Transverse colon (tissue), 4 donors: Measurements from ENCODE around the gene ZNF223. TPM values are rescaled to one million over a fixed set of nuclear protein-coding genes. Genes with fewer than 3 reads are reported as not detected.

Source experiments
- DNase-seq: peaks from one replicate; pipeline ENCODE4 v3.0.0-alpha.2; 2019
- H3K27ac ChIP-seq, 4 donors: fragments of 200-600 bp; sonication (generic); 2 replicates each; pipeline ENCODE4 v1.5.1; 2016 to 2018; ENCODE audit warnings: inconsistent platforms in 4 of 4
- H3K27me3 ChIP-seq: fragments of 200-600 bp; sonication (generic); 2 replicates; pipeline ENCODE4 v1.5.1; 2017; ENCODE audit warnings: inconsistent platforms
- H3K36me3 ChIP-seq, 4 donors: fragments of 200-600 bp; sonication (generic); 2 replicates each; pipeline ENCODE4 v1.5.1; 2017 to 2019; ENCODE audit warnings: inconsistent platforms in 4 of 4
- H3K4me1 ChIP-seq, 4 donors: fragments of 200-600 bp; sonication (generic); 2 replicates each; pipeline ENCODE4 v1.5.1; 2017 to 2020; ENCODE audit warnings: inconsistent platforms in 4 of 4
- H3K4me3 ChIP-seq, 4 donors: fragments of 200-600 bp; sonication (generic); 1 replicate in 1 of 4; 2 replicates in 3 of 4; pipeline versions ENCODE4 v1.5.1 to v1.6.1; 2017 to 2019; ENCODE audit warnings: inconsistent platforms in 4 of 4
- H3K9me3 ChIP-seq, 2 donors: fragments of 200-600 bp; sonication (generic); 2 replicates each; pipeline ENCODE4 v1.5.1; 2017 to 2019; ENCODE audit warnings: inconsistent platforms in 2 of 2
- EP300 ChIP-seq: sonication (generic); formaldehyde crosslinking; IDR thresholded peaks from one replicate; pipeline ENCODE4 v1.6.1; 2017; ENCODE audit warnings: antibody characterized with exemption, low read depth
- POLR2A ChIP-seq: fragments of 450-650 bp; IDR thresholded peaks from one replicate; pipeline ENCODE4 v1.6.1; 2016; ENCODE audit warnings: antibody characterized with exemption, mild to moderate bottlenecking, moderate library complexity
- POLR2AphosphoS5 ChIP-seq, 3 donors: sonication (generic); formaldehyde crosslinking; IDR thresholded peaks; one replicate each; pipeline ENCODE4 v1.6.1; 2016; ENCODE audit warnings: antibody characterized with exemption in 3 of 3
- WGBS, 2 donors: methylation state at CpG; one replicate each; pipeline ENCODE4 v1.1.5; 2018; ENCODE audit warnings: low coverage in 1 of 2; 5-methylcytosine and 5-hydroxymethylcytosine counted together
- in situ Hi-C, 4 donors: fragments of 200-750 bp; cut with MboI; loops; one replicate each; pipeline versions ENCODE4 v1.15.0 to v1.15.1; 2017; ENCODE audit warnings: low sequenced_read_pairs in 3 of 4, low pct_ligation_motif_present in 1 of 4, low pct_unique_long_range_greater_than_20kb in 1 of 4
- intact Hi-C: fragments of 100-400 bp; cut with DNase I; formaldehyde crosslinking; loops from one replicate; pipeline ENCODE4 v1.15.1; 2023; ENCODE audit warnings: low total_unique reads
- total RNA-seq, 4 donors: library from RNA; depleted of rRNA; stranded (reverse); fragments of >200 nt; gene quantifications; one replicate each; pipeline ENCODE4 v1.1.0, GENCODE V29; 2016
- TF ChIP-seq, protein P1 (sequence below), 5 experiments: fragments of 200-600 bp in 3 of 5; fragments of 450-650 bp in 2 of 5; sonication (generic) in 3 of 5; IDR thresholded peaks; 1 replicate in 2 of 5; 2 replicates in 3 of 5; pipeline ENCODE4 v1.5.1; 2016 to 2017; ENCODE audit warnings: antibody characterized with exemption in 5 of 5, inconsistent platforms in 3 of 5, mild to moderate bottlenecking in 2 of 5, moderate library complexity in 1 of 5

ZNF223 gene
- 1 to 10 TPM in 3 of 4 donors, not detected in 1; 2.2 to 8.5 (median 6.5) TPM for total RNA-seq

- peaks cover 0 to 15% (median 10%) of the 10 kb centered on the region in 4 donors for H3K4me1 ChIP-seq
- H3K27ac ChIP-seq = peak within 1 kb of the TSS; percentile 74 to 82 (median 80)
- peaks cover 0 to 14% (median 2%) of the 10 kb centered on the region in 4 donors for H3K36me3 ChIP-seq
- peaks cover 19% of the 10 kb centered on the region for H3K27me3 ChIP-seq
- peaks cover 4 to 5% of the 10 kb centered on the region in 2 donors for H3K9me3 ChIP-seq
- peak; percentile 95 for DNase-seq
- peak within 1 kb of the TSS; percentile 60 to 77 (median 74) for H3K4me3 ChIP-seq
- intact Hi-C loops = no loop called here
- in situ Hi-C loops = no loop called here
- TF ChIP-seq POLR2A = no peak
- TF ChIP-seq POLR2AphosphoS5 (IDR thresholded peaks at IDR 0.05) = peak; percentile 63 to 69 (median 67)
- 5% methylated on average over 37 of the region's 38 CpGs; no CpG with 5 or more reads in 1 of the 2 donors for WGBS, 2 donors
These were observed at the start of gene ZNF223 for GRCh38 chr19:44051650-44052402. ZNF223 (plus strand) TSS chr19:44052036; CDS start chr19:44055177, 3,141 bp downstream.

GRCh38 chr19:44002212-44002565, 49.6 kb upstream of the ZNF223 start:
- H3K27ac ChIP-seq = peak overlapping the region; percentile 64 to 86 (median 74)
- H3K4me3 ChIP-seq = peak overlapping the region; percentile 41 to 95 (median 74)
- peaks cover 0 to 17% (median 14%) of the 10 kb centered on the region in 4 donors for H3K4me1 ChIP-seq
- peaks cover 0 to 7% (median 2%) of the 10 kb centered on the region in 4 donors for H3K36me3 ChIP-seq
- TF ChIP-seq EP300 = no peak
- TF ChIP-seq, protein P1, sequence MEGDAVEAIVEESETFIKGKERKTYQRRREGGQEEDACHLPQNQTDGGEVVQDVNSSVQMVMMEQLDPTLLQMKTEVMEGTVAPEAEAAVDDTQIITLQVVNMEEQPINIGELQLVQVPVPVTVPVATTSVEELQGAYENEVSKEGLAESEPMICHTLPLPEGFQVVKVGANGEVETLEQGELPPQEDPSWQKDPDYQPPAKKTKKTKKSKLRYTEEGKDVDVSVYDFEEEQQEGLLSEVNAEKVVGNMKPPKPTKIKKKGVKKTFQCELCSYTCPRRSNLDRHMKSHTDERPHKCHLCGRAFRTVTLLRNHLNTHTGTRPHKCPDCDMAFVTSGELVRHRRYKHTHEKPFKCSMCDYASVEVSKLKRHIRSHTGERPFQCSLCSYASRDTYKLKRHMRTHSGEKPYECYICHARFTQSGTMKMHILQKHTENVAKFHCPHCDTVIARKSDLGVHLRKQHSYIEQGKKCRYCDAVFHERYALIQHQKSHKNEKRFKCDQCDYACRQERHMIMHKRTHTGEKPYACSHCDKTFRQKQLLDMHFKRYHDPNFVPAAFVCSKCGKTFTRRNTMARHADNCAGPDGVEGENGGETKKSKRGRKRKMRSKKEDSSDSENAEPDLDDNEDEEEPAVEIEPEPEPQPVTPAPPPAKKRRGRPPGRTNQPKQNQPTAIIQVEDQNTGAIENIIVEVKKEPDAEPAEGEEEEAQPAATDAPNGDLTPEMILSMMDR (IDR thresholded peaks at IDR 0.05) = no peak
- no peak for TF ChIP-seq POLR2A
- no peak for TF ChIP-seq POLR2AphosphoS5 (IDR thresholded peaks at IDR 0.05)
- H3K27me3 ChIP-seq = no peaks in the 10 kb centered on the region
- WGBS, 2 donors = 10 to 17% methylated on average over 6 to 8 of the region's 8 CpGs
- intact Hi-C loops (no loop called here), in situ Hi-C loops (no loop called here)
- peaks cover 10 to 11% of the 10 kb centered on the region in 2 donors for H3K9me3 ChIP-seq
- no peak for DNase-seq

GRCh38 chr19:44002566-44003460, 49.0 kb upstream of the ZNF223 start, which contains the start of gene ZNF230:
ZNF230 (plus strand) TSS chr19:44002957; CDS start chr19:44007079, 4,122 bp downstream.
- Histone ChIP-seq H3K36me3 (peaks cover 0 to 12% (median 6%) of the 10 kb centered on the region in 4 donors), H3K27ac (peak within 1 kb of the TSS; percentile 64 to 86 (median 74)), H3K9me3 (peaks cover 15 to 16% of the 10 kb centered on the region in 2 donors), H3K27me3 (no peaks in the 10 kb centered on the region), H3K4me3 (peak within 1 kb of the TSS; percentile 41 to 95 (median 74)), H3K4me1 (peaks cover 0 to 17% (median 14%) of the 10 kb centered on the region in 4 donors)
- DNase-seq = peak; percentile 93
- in situ Hi-C loops (no loop called here), intact Hi-C loops (no loop called here)
- TF ChIP-seq POLR2A = peak; percentile 33
- TF ChIP-seq, protein P1 (IDR thresholded peaks at IDR 0.05) = no peak
- peak; percentile 42 to 72 (median 67) for TF ChIP-seq POLR2AphosphoS5 (IDR thresholded peaks at IDR 0.05)
- WGBS, 2 donors = 0% methylated on average over 45 of the region's 48 CpGs; no CpG with 5 or more reads in 1 of the 2 donors

GRCh38 chr19:44003461-44004009, 48.3 kb upstream of the ZNF223 start:
- Histone ChIP-seq H3K4me1 (peaks cover 0 to 17% (median 14%) of the 10 kb centered on the region in 4 donors), H3K27me3 (no peaks in the 10 kb centered on the region), H3K27ac (peak overlapping the region; percentile 64 to 86 (median 74)), H3K9me3 (peaks cover 16 to 17% of the 10 kb centered on the region in 2 donors), H3K36me3 (peaks cover 0 to 19% (median 9%) of the 10 kb centered on the region in 4 donors), H3K4me3 (peak overlapping the region; percentile 34 to 95 (median 74))
- peak; percentile 8 for DNase-seq
- 2 to 40% methylated on average over 1 to 15 of the region's 15 CpGs for WGBS, 2 donors
- no peak for TF ChIP-seq POLR2A
- TF ChIP-seq EP300 = no peak
- no peak for TF ChIP-seq POLR2AphosphoS5 (IDR thresholded peaks at IDR 0.05)
- TF ChIP-seq, protein P1 (IDR thresholded peaks at IDR 0.05) = no peak
- in situ Hi-C loops (no loop called here), intact Hi-C loops (no loop called here)
